B cell (primary cell): ENCODE measurements around the gene NPAS2. TPM values are rescaled to one million over a fixed set of nuclear protein-coding genes. Genes with fewer than 3 reads are reported as not detected.

ENCODE experiments used
- ATAC-seq: fragments of 200-7000 bp; cut with Tn5 transposase; one replicate; pipeline ENCODE4 v1.10.0; 2021; ENCODE audit warnings: low read depth, mild to moderate bottlenecking, moderate number of reproducible peaks, moderate library complexity
- CTCF ChIA-PET: fragments of 350-600 bp; sonication (Branson Sonifier 250); formaldehyde crosslinking; loops from one replicate; lab custom pipeline; 2021; ENCODE audit warnings: antibody characterized with exemption, inconsistent platforms; lab: Charles Lee
- POLR2A ChIA-PET: fragments of 350-600 bp; sonication (Branson Sonifier 250); formaldehyde crosslinking; loops from one replicate; lab custom pipeline; 2021; ENCODE audit warnings: antibody characterized with exemption; lab: Charles Lee
- DNase-seq: peaks from one replicate; pipeline ENCODE4 v3.0.0; 2013
- H2AFZ ChIP-seq: 2 replicates; pipeline ENCODE4 v1.6.1; 2012; ENCODE audit warnings: mild to moderate bottlenecking, low read depth, low read length; ENCODE audit not compliant: insufficient read depth, poor library complexity, severe bottlenecking
- H3K27ac ChIP-seq, 2 donors: 1 replicate in 1 of 2; 2 replicates in 1 of 2; pipeline ENCODE4 v1.5.1; 2012 to 2013; ENCODE audit warnings: low read length in 2 of 2, mild to moderate bottlenecking in 2 of 2, moderate library complexity in 1 of 2
- H3K27me3 ChIP-seq, 4 experiments: fragments of 200-600 bp in 1 of 4; sonication (generic) in 1 of 4; replicated peaks in 1 of 4; 1 replicate in 2 of 4; 2 replicates in 2 of 4; pipeline versions ENCODE4 v1.6.1 to v1.7.0; 2013 to 2016; ENCODE audit warnings: low read length in 3 of 4, mild to moderate bottlenecking in 2 of 4, mixed read lengths in 1 of 4, moderate library complexity in 1 of 4; ENCODE audit not compliant: insufficient read depth in 4 of 4, control insufficient read depth in 3 of 4; ENCODE audit errors: control extremely low read depth in 1 of 4
- H3K36me3 ChIP-seq, 2 experiments: replicated peaks in 1 of 2; 1 replicate in 1 of 2; 2 replicates in 1 of 2; pipeline versions ENCODE4 v1.6.1 to v1.7.1; 2013; ENCODE audit warnings: low read length in 1 of 2; ENCODE audit not compliant: insufficient read depth in 2 of 2, control insufficient read depth in 1 of 2; ENCODE audit errors: control extremely low read depth in 1 of 2, extremely low read depth in 1 of 2
- H3K4me1 ChIP-seq, 2 donors: fragments of 200-600 bp in 1 of 2; sonication (generic) in 1 of 2; 1 replicate in 1 of 2; 2 replicates in 1 of 2; pipeline versions ENCODE4 v1.5.1 to v1.6.1; 2013 to 2017; ENCODE audit warnings: low read length in 2 of 2; ENCODE audit not compliant: control insufficient read depth in 2 of 2, insufficient read depth in 2 of 2
- H3K4me2 ChIP-seq: replicated peaks from 2 replicates; pipeline ENCODE3; 2012; ENCODE audit warnings: mild to moderate bottlenecking, low read depth, low read length; ENCODE audit not compliant: poor library complexity, severe bottlenecking
- H3K4me3 ChIP-seq, 5 experiments: fragments of 200-600 bp in 1 of 5; sonication (generic) in 1 of 5; 1 replicate in 3 of 5; 2 replicates in 2 of 5; pipeline versions ENCODE4 v1.5.1 to v1.7.0; 2011 to 2016; ENCODE audit warnings: low read length in 4 of 5, mild to moderate bottlenecking in 4 of 5, low read depth in 2 of 5, control low read depth in 1 of 5, moderate library complexity in 1 of 5; ENCODE audit not compliant: insufficient read depth in 1 of 5; ENCODE audit errors: control extremely low read depth in 1 of 5, extremely low read depth in 1 of 5
- H3K79me2 ChIP-seq: fragments of 200-600 bp; sonication (generic); one replicate; pipeline ENCODE4 v1.6.0; 2016; ENCODE audit warnings: low read length; ENCODE audit not compliant: control insufficient read depth, insufficient read depth
- H3K9ac ChIP-seq: fragments of 200-600 bp; sonication (generic); 2 replicates; pipeline ENCODE4 v1.6.1; 2017; ENCODE audit warnings: mild to moderate bottlenecking, low read length, moderate library complexity
- H3K9me3 ChIP-seq, 3 donors: one replicate each; pipeline versions ENCODE4 v1.6.1 to v1.7.1; 2013; ENCODE audit warnings: low read length in 2 of 3; ENCODE audit not compliant: control insufficient read depth in 2 of 3, insufficient read depth in 1 of 3; ENCODE audit errors: control extremely low read depth in 1 of 3
- H4K20me1 ChIP-seq: 2 replicates; pipeline ENCODE4 v1.6.0; 2012; ENCODE audit warnings: mild to moderate bottlenecking, low read length; ENCODE audit not compliant: insufficient read depth, control insufficient read depth, poor library complexity, severe bottlenecking
- H3K27ac Mint-ChIP-seq: one replicate; pipeline ENCODE4 v1.8.0; 2021; ENCODE audit warnings: mixed read lengths
- H3K27me3 Mint-ChIP-seq: one replicate; pipeline ENCODE4 v1.8.0; 2021; ENCODE audit warnings: mixed read lengths
- H3K4me1 Mint-ChIP-seq: one replicate; pipeline ENCODE4 v1.8.0; 2021; ENCODE audit warnings: mixed read lengths
- H3K4me3 Mint-ChIP-seq: one replicate; pipeline ENCODE4 v1.8.0; 2021; ENCODE audit warnings: mixed read lengths
- H3K9me3 Mint-ChIP-seq: one replicate; pipeline ENCODE4 v1.8.0; 2022; ENCODE audit warnings: mixed read lengths; ENCODE audit not compliant: insufficient read depth
- CTCF ChIP-seq: fragments of 200-600 bp; IDR thresholded peaks from one replicate; pipeline ENCODE4 v1.8.0; 2022; ENCODE audit warnings: antibody characterized with exemption, mild to moderate bottlenecking
- EZH2 ChIP-seq: IDR thresholded peaks from 2 replicates; pipeline ENCODE4 v1.6.1; 2012; ENCODE audit warnings: borderline replicate concordance, low read depth, mild to moderate bottlenecking, moderate library complexity, low read length; ENCODE audit not compliant: insufficient read depth, poor library complexity, severe bottlenecking
- WGBS: methylation state at CpG from one replicate; pipeline ENCODE4 v1.1.5; 2013; ENCODE audit warnings: missing lambda C conversion rate; ENCODE audit not compliant: insufficient coverage; 5-methylcytosine and 5-hydroxymethylcytosine counted together
- intact Hi-C: fragments of 100-400 bp; cut with micrococcal nuclease; formaldehyde crosslinking; loops from one replicate; pipeline ENCODE4 v1.10.0; 2022
- polyA plus RNA-seq: library from polyadenylated mRNA; depleted of rRNA; stranded (reverse); fragments of >200 nt; gene quantifications from 2 replicates; pipeline ENCODE4 v1.2.3, GENCODE V29; 2012
- total RNA-seq, 2 donors: library from RNA; stranded (reverse); fragments of 120-200 nt in 1 of 2; gene quantifications; 1 replicate in 1 of 2; 2 replicates in 1 of 2; pipeline versions ENCODE4 v1.2.3 to v1.2.4, GENCODE V29; 2013 to 2022

Gene NPAS2
- total and polyA plus RNA-seq, 2 donors (not counting 1 experiment from before 2014, with no cell fraction given), result not detected

DNA sequence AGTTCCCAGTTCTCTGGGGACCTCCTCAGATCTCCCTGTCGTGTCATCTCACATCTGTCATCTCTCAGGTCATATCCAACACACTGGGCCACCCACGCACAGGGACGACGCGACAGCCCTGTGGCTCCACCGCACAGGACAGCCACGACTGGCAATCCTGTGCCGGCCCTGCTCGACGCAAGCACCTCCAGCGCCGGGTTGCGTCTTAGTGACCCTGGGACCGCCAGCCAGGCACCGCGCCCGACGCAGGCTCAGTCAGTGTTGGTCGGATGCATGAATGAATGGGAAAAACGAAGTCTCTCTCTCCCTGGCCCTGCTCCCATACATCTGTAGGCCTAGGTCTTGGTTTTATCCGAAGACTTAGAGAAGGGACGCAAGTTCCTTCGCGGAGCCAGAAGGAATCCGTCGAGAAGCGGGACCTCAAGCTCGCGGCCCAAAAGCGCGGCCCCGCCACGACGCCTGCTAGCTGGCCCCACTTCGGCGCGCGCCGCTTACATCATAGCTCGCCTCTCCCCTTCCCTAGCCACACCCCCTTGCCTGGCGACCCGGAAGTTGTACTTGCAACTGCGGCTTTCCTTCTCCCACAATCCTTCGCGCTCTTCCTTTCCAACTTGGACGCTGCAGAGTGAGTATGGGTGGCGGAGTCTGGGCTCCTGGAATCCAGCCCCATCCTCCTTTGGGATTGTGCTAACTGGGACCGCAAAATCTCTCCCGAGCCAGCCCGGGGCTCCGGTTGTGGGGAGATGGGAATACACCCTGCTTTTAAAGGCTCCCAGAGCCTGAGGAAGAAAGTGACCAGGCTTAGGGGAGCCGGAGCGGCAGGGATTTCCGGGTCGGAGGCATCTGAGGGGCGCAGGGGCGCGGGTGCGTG lies 182.0 kb downstream of the NPAS2 start, which contains the start of gene RPL31:
RPL31 (plus strand) TSS at position 599 of the 871 bp plus-strand sequence. CDS start 413 bp downstream, outside the sequence.
- Histone ChIP-seq H3K27me3 (no peaks in the 10 kb centered on the region), H3K4me2 (peak within 1 kb of the TSS; percentile 89), H3K36me3 (peaks cover 18 to 39% of the 10 kb centered on the region in 2 experiments), H3K4me3 (peak within 1 kb of the TSS; percentile 80 to 99 (median 92)), H4K20me1 (peaks cover 30% of the 10 kb centered on the region), H2AFZ (peak within 1 kb of the TSS; percentile 95), H3K4me1 (peaks cover 15 to 21% of the 10 kb centered on the region in 2 donors), H3K27ac (peak within 1 kb of the TSS; percentile 84 to 91), H3K9ac (peak within 1 kb of the TSS; percentile 96), H3K9me3 (peaks cover 0 to 4% (median 0%) of the 10 kb centered on the region in 3 donors), H3K79me2 (peaks cover 22% of the 10 kb centered on the region)
- Mint-ChIP-seq H3K27me3 (no peaks in the 10 kb centered on the region), H3K4me3 (peak within 1 kb of the TSS; percentile 88), H3K27ac (peak within 1 kb of the TSS; percentile 96), H3K4me1 (peaks cover 40% of the 10 kb centered on the region), H3K9me3 (no peaks in the 10 kb centered on the region)
- ChIA-PET POLR2A (interaction anchor here (0.5 to 1.5 kb wide), 7 partner anchors 9 to 439 kb away, joined by 3 to 9 read pairs (median 4); partner anchors contain the start of genes CNOT11, PDCL3 and RNF149), CTCF (interaction anchor here (1.0 to 2.8 kb wide), 11 partner anchors 9 to 739 kb away, joined by 3 to 23 read pairs (median 4); partner anchors contain the start of gene PDCL3)
- ATAC-seq (peak; percentile 97), DNase-seq (peak; percentile 95)
- 13% methylated on average over 42 of the region's 59 CpGs for WGBS
- intact Hi-C loops, result loop anchor here (1.0 to 5.0 kb wide), 5 partner anchors 149 to 620 kb away; partner anchors contain the start of genes CNOT11, PDCL3 and TBC1D8
- TF ChIP-seq EZH2 (no peak), CTCF (no peak)
